ENCODE data around the gene CCL21. TPM values are rescaled to one million over a fixed set of nuclear protein-coding genes. Genes with fewer than 3 reads are reported as not detected.
"Not testable (repeated sequence)": the region's sequence is repeated elsewhere in the genome, so short reads cannot be mapped to it uniquely, and the experiment has no call there.

The CCL21 gene
- total RNA-seq, 1 donor from 2014 or later = not detected

DNA sequence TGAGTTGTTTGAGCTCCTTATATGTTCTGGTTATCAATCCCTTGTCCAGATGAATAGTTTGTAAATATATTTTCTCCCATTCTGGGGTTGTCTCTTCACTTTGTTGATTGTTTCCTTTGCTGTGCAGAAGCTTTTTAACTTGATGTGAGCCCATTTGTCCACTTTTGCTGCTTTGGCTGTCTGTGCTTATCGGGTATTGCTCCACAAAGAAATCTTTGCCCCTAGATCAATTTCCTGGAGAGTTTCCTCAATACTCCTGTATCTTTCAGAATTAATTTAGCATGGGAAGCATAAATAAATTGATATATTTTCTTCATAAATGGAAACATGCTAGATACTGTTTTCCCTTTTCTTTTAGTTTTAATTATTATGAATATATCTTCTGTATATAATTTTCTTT, 22.5 kb upstream of the CCL21 start:
- Mint-ChIP-seq H3K27ac (ENCODE audit: unreplicated experiment) (no peak overlapping the region), H3K4me1 (ENCODE audit: low read depth) (no peaks in the 10 kb centered on the region), H3K36me3 (ENCODE audit: low read depth) (no peaks in the 10 kb centered on the region), H3K4me3 (ENCODE audit: unreplicated experiment) (no peak overlapping the region), H3K27me3 (ENCODE audit: low read depth) (peaks cover 18% of the 10 kb centered on the region), H3K9me3 (ENCODE audit: low read depth) (no peaks in the 10 kb centered on the region)
- no peak for TF ChIP-seq CTCF (IDR thresholded peaks at IDR 0.05)
- no peak for DNase-seq (ENCODE audit: low spot score)

DNA sequence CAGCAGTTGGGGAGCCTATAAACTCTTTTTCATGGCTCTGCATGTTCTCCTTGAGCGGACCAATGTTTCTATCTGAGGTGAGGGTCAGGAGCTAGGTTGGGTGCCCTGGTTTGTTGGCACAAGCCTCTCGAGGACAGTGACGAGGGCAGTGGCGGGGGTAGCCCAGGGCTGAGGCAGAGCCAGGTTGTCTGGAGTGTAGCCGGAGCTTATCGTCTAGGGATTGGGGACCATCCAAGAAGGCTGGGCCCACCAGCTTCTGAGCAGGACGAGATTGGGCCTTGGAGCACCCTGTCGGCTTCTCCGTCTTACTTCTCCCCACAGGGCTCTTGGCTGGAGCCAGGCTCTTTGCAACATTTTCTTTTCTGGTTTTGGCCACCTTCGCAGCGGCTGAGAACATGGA, 13.2 kb upstream of the CCL21 start:
- no peak for TF ChIP-seq CTCF (IDR thresholded peaks at IDR 0.05)
- no peaks in the 10 kb centered on the region for H3K4me1 Mint-ChIP-seq (ENCODE audit: low read depth)
- peaks cover 7% of the 10 kb centered on the region for H3K27me3 Mint-ChIP-seq (ENCODE audit: low read depth)
- no peak overlapping the region for H3K27ac Mint-ChIP-seq (ENCODE audit: unreplicated experiment)
- H3K9me3 Mint-ChIP-seq (ENCODE audit: low read depth) = no peaks in the 10 kb centered on the region
- H3K36me3 Mint-ChIP-seq (ENCODE audit: low read depth) = no peaks in the 10 kb centered on the region
- no peak for DNase-seq (ENCODE audit: low spot score)
- no peak overlapping the region for H3K4me3 Mint-ChIP-seq (ENCODE audit: unreplicated experiment)

GRCh38 chr9:34719769-34720025, 9.8 kb upstream of the CCL21 start:
- DNase-seq (ENCODE audit: low spot score); H3K27me3 Mint-ChIP-seq (ENCODE audit: low read depth); H3K9me3 Mint-ChIP-seq (ENCODE audit: low read depth); H3K4me1 Mint-ChIP-seq (ENCODE audit: low read depth); H3K4me3 Mint-ChIP-seq (ENCODE audit: unreplicated experiment); H3K27ac Mint-ChIP-seq (ENCODE audit: unreplicated experiment); H3K36me3 Mint-ChIP-seq (ENCODE audit: low read depth): not testable (repeated sequence)

DNA sequence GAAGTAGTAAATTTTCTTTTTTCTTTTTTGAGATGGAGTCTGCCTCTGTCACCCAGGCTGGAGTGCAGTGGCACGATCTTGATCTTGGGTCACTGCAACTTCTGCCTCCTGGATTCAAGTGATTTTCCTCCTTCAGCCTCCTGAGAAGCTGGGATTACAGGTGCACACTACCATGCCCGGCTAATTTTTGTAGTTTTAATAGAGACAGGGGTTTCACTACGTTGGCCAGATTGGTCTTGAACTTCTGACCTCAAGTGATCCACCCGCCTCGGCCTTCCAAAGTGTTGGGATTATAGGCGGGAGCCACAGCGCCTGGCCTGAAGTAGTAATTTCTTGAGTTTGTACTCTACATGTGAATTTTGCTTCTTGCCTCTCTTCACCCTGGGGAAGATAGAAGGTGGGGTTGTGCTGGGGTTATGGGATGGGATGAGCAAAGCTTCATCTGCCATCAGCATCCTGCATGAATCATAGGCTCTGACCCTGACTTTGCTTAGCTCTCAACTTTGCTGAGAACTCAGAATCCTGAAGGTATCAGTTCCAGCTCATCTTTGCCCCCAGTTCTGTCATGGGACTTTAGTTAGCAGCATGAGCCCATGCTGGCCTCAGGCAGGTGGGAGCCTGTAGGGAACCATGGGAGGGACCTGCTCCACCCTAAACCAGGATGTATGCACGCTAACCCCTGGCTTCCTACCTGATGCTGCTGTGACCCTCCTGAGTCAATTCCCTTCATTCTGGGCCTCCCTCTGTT, 9.3 kb upstream of the CCL21 start:
- H3K4me1 Mint-ChIP-seq (ENCODE audit: low read depth) = no peaks in the 10 kb centered on the region
- no peaks in the 10 kb centered on the region for H3K36me3 Mint-ChIP-seq (ENCODE audit: low read depth)
- DNase-seq (ENCODE audit: low spot score) = no peak
- H3K9me3 Mint-ChIP-seq (ENCODE audit: low read depth) = no peaks in the 10 kb centered on the region
- no peak overlapping the region for H3K4me3 Mint-ChIP-seq (ENCODE audit: unreplicated experiment)
- H3K27ac Mint-ChIP-seq (ENCODE audit: unreplicated experiment) = no peak overlapping the region
- TF ChIP-seq CTCF (IDR thresholded peaks at IDR 0.05) = no peak
- H3K27me3 Mint-ChIP-seq (ENCODE audit: low read depth) = peaks cover 11% of the 10 kb centered on the region

- H3K27ac Mint-ChIP-seq (ENCODE audit: unreplicated experiment) = no peak overlapping the region
- H3K36me3 Mint-ChIP-seq (ENCODE audit: low read depth) = no peaks in the 10 kb centered on the region
- peaks cover 14% of the 10 kb centered on the region for H3K27me3 Mint-ChIP-seq (ENCODE audit: low read depth)
- no peaks in the 10 kb centered on the region for H3K4me1 Mint-ChIP-seq (ENCODE audit: low read depth)
- no peak for DNase-seq (ENCODE audit: low spot score)
- H3K9me3 Mint-ChIP-seq (ENCODE audit: low read depth) = no peaks in the 10 kb centered on the region
- no peak for TF ChIP-seq CTCF (IDR thresholded peaks at IDR 0.05)
- no peak overlapping the region for H3K4me3 Mint-ChIP-seq (ENCODE audit: unreplicated experiment)
These were observed 8.2 kb upstream of the CCL21 start for GRCh38 chr9:34717996-34718614.

- Mint-ChIP-seq H3K27ac (ENCODE audit: unreplicated experiment) (no peak overlapping the region), H3K27me3 (ENCODE audit: low read depth) (peaks cover 24% of the 10 kb centered on the region), H3K4me3 (ENCODE audit: unreplicated experiment) (no peak overlapping the region), H3K4me1 (ENCODE audit: low read depth) (no peaks in the 10 kb centered on the region), H3K9me3 (ENCODE audit: low read depth) (peaks cover 12% of the 10 kb centered on the region), H3K36me3 (ENCODE audit: low read depth) (peaks cover 4% of the 10 kb centered on the region)
- DNase-seq (ENCODE audit: low spot score) = no peak
- no peak for TF ChIP-seq CTCF (IDR thresholded peaks at IDR 0.05)
These were observed 6.8 kb upstream of the CCL21 start for GRCh38 chr9:34716711-34717110.
